HepG2 (cell line): ENCODE results near the gene PHF5A. TPM values are rescaled to one million over a fixed set of nuclear protein-coding genes. Genes with fewer than 3 reads are reported as not detected.

Experiments
- ATAC-seq: fragments of 200-7000 bp; cut with Tn5 transposase; 3 replicates; pipeline ENCODE4 v1.9.1; 2020; ENCODE audit warnings: mild to moderate bottlenecking, moderate library complexity
- BruUV-seq: library from RNA; stranded (reverse); fragments of 400-500 nt; replicated peaks from 2 replicates; lab custom pipeline; 2021; lab: Mats Ljungman, UMichigan
- CTCF ChIA-PET: fragments of 300-600 bp; formaldehyde crosslinking; extraction: SDS; loops from one replicate; lab custom pipeline; 2021; ENCODE audit warnings: low total read pairs, inconsistent platforms, low intra/inter-chr PET ratio; lab: Yijun Ruan, JAX
- POLR2A ChIA-PET: fragments of 350-600 bp; sonication (Branson Sonifier 250); formaldehyde crosslinking; loops from one replicate; lab custom pipeline; 2020; ENCODE audit warnings: antibody characterized with exemption, inconsistent platforms; lab: Yijun Ruan, JAX
- DNase-seq: peaks from one replicate; pipeline ENCODE4 v3.0.0-alpha.2; 2015; ENCODE audit warnings: low spot score
- FAIRE-seq: peaks from 3 replicates; lab custom pipeline; 2011; peaks lifted over from hg19 to GRCh38; lab: Jason Lieb, UNC
- H2AFZ ChIP-seq: one replicate; pipeline ENCODE4 v1.6.1; 2011; ENCODE audit warnings: low read length, inconsistent platforms
- H3K27ac ChIP-seq: fragments of 300-600 bp; 3 replicates; pipeline ENCODE4 v1.8.0; 2011; ENCODE audit warnings: mixed run types, mild to moderate bottlenecking, mixed read lengths, low read length, inconsistent platforms; ENCODE audit not compliant: insufficient read depth; ENCODE audit errors: extremely low read length
- H3K27me3 ChIP-seq, 2 experiments: fragments of 200-600 bp in 1 of 2; 2 replicates in 1 of 2; 3 replicates in 1 of 2; pipeline versions ENCODE4 v1.6.0 to v1.8.0; 2011; ENCODE audit warnings: low read length in 2 of 2, mild to moderate bottlenecking in 2 of 2, moderate library complexity in 2 of 2, inconsistent platforms in 1 of 2; ENCODE audit not compliant: insufficient read depth in 2 of 2, control insufficient read depth in 1 of 2
- H3K36me3 ChIP-seq, 2 experiments: fragments of 200-600 bp in 1 of 2; replicated peaks in 1 of 2; 2 replicates in 1 of 2; 3 replicates in 1 of 2; pipeline versions ENCODE4 v1.5.1 to v1.8.0; 2011; ENCODE audit warnings: low read length in 2 of 2, inconsistent platforms in 1 of 2; ENCODE audit not compliant: insufficient read depth in 2 of 2, control insufficient read depth in 1 of 2
- H3K4me1 ChIP-seq: 2 replicates; pipeline ENCODE4 v1.5.1; 2012; ENCODE audit warnings: low read length, inconsistent platforms; ENCODE audit not compliant: insufficient read depth
- H3K4me2 ChIP-seq: 2 replicates; pipeline ENCODE4 v1.6.0; 2011; ENCODE audit warnings: low read depth, low read length, inconsistent platforms
- H3K4me3 ChIP-seq, 3 experiments: fragments of 200-600 bp in 1 of 3; sonication (generic), shearing (Covaris generic) in 1 of 3; replicated peaks in 1 of 3; 2 replicates each; pipeline ENCODE4 v1.5.1; 2011 to 2016; ENCODE audit warnings: low read length in 3 of 3, inconsistent platforms in 2 of 3, low read depth in 2 of 3, mild to moderate bottlenecking in 2 of 3, control low read depth in 1 of 3, mixed read lengths in 1 of 3; ENCODE audit not compliant: insufficient read depth in 1 of 3
- H3K79me2 ChIP-seq: one replicate; pipeline ENCODE4 v1.6.1; 2011; ENCODE audit warnings: low read length, inconsistent platforms; ENCODE audit not compliant: insufficient read depth
- H3K9ac ChIP-seq: 2 replicates; pipeline ENCODE4 v1.6.0; 2011; ENCODE audit warnings: mild to moderate bottlenecking, low read depth, low read length, inconsistent platforms; ENCODE audit not compliant: insufficient read depth
- H3K9me3 ChIP-seq: 2 replicates; pipeline ENCODE4 v1.5.1; 2012; ENCODE audit warnings: mild to moderate bottlenecking, low read length
- H4K20me1 ChIP-seq: 2 replicates; pipeline ENCODE4 v1.6.0; 2011; ENCODE audit warnings: inconsistent platforms, mild to moderate bottlenecking, low read length, moderate library complexity; ENCODE audit not compliant: insufficient read depth
- MAFK ChIP-seq, 2 experiments: IDR thresholded peaks in 1 of 2; conservative IDR thresholded peaks in 1 of 2; 2 replicates each; pipeline ENCODE4 v1.6.1; 2011; ENCODE audit warnings: improper control_type of control experiment in 2 of 2, low read length in 2 of 2
- RXRB ChIP-seq: IDR thresholded peaks from 2 replicates; pipeline ENCODE4 v1.6.1; 2016; ENCODE audit warnings: borderline replicate concordance, missing genetic modification reagents, missing compliant biosample characterization
- SP5 ChIP-seq: IDR thresholded peaks from 2 replicates; pipeline ENCODE4 v1.6.1; 2016; ENCODE audit warnings: low read depth, borderline replicate concordance
- WGBS: methylation state at CpG from one replicate; pipeline ENCODE4 v1.1.6; 2017; ENCODE audit warnings: low lambda C conversion rate; 5-methylcytosine and 5-hydroxymethylcytosine counted together
- in situ Hi-C: cut with HindIII; loops from 2 replicates; pipeline ENCODE4 v1.10.0; 2017; ENCODE audit warnings: low pct_unique_long_range_greater_than_20kb; ENCODE audit not compliant: extremely low pct_ligation_motif_present
- intact Hi-C: fragments of 100-400 bp; cut with micrococcal nuclease; formaldehyde crosslinking; loops from one replicate; pipeline ENCODE4 v1.10.0; 2022; ENCODE audit not compliant: unreplicated experiment
- polyA plus RNA-seq, 8 experiments: library from polyadenylated mRNA; depleted of rRNA in 3 of 8; stranded (reverse) in 7 of 8; unstranded in 1 of 8; fragments of >200 nt; fragmentation: Illumina TruSeq in 4 of 8; extraction: Trizol in 4 of 8; gene quantifications; 2 replicates each; pipeline versions ENCODE4 v1.2.1 to v1.2.3, GENCODE V29; 2011 to 2016; ENCODE audit warnings: low read depth in 4 of 8, missing spikeins in 1 of 8, mixed read lengths in 1 of 8; ENCODE audit not compliant: insufficient read depth in 1 of 8
- total RNA-seq, 5 experiments: library from RNA; depleted of rRNA; stranded (reverse); fragments of >200 nt; fragmentation: Illumina TruSeq; extraction: Trizol; gene quantifications; 2 replicates each; pipeline ENCODE4 v1.2.3, GENCODE V29; 2016; ENCODE audit warnings: low read depth in 1 of 5

PHF5A gene
- total and polyA plus RNA-seq, 2 of the 13 experiments (the other 11 are each of a cell fraction or from before 2014, with no cell fraction given): 56.6 to 105 TPM

- POLR2A ChIA-PET: interaction anchor here (3.2 kb wide), 1 partner anchor 20 kb away, joined by 9 read pairs; the partner anchor contains the start of genes ACO2 and PHF5A
Observed at GRCh38 chr22:41488076-41488475, 19.6 kb upstream of the PHF5A start.

GRCh38 chr22:41487037-41487935 is 18.8 kb upstream of the PHF5A start:
- peak; percentile 37; the same call in 1 of the 3 replicates for ATAC-seq
- H3K9me3 ChIP-seq: no peaks in the 10 kb centered on the region
- no peak overlapping the region for H2AFZ ChIP-seq
- H3K79me2 ChIP-seq: peaks cover 76% of the 10 kb centered on the region
- POLR2A ChIA-PET: interaction anchor here (0.6 to 3.2 kb wide), 3 partner anchors 19 to 81 kb away, joined by 3 to 9 read pairs (median 3); partner anchors contain the start of genes ACO2, PHF5A and TOB2
- WGBS: 81% methylated on average over 8 of the region's 8 CpGs
- H3K4me1 ChIP-seq: peaks cover 29% of the 10 kb centered on the region
- TF ChIP-seq RXRB: no peak
- peak in 1 of 2 experiments; percentile 9; a peak in 1 of 4 replicates for TF ChIP-seq MAFK (conservative IDR thresholded peaks at IDR 0.05 in 1 of 2, IDR thresholded peaks at IDR 0.05 in 1 of 2; ENCODE audit: low read length in 2 of 2)
- TF ChIP-seq, all 625 proteins: peak for 1
- Histone ChIP-seq H4K20me1 (peaks cover 7% of the 10 kb centered on the region), H3K27me3 (no peaks in the 10 kb centered on the region), H3K4me2 (no peak overlapping the region), H3K4me3 (no peak overlapping the region), H3K9ac (no peak overlapping the region), H3K27ac (peak overlapping the region; percentile 16), H3K36me3 (no peaks in the 10 kb centered on the region; a peak in 1 of 5 replicates)
- FAIRE-seq (peak; percentile 48), DNase-seq (no peak)
- CTCF ChIA-PET: no interaction called here
- intact Hi-C loops: no loop called here
- in situ Hi-C loops: no loop called here
- BruUV-seq: no TSS peak

More at GRCh38 chr22:41488076-41488475, 19.6 kb upstream of the PHF5A start:
- ATAC-seq: no peak; the same call in 2 of the 3 replicates
- Histone ChIP-seq H3K9ac (no peak overlapping the region), H3K27ac (no peak overlapping the region), H3K36me3 (no peaks in the 10 kb centered on the region; a peak in 1 of 5 replicates), H2AFZ (no peak overlapping the region), H3K4me1 (peaks cover 29% of the 10 kb centered on the region), H4K20me1 (peaks cover 7% of the 10 kb centered on the region), H3K4me2 (no peak overlapping the region), H3K9me3 (no peaks in the 10 kb centered on the region), H3K27me3 (no peaks in the 10 kb centered on the region), H3K4me3 (no peak overlapping the region), H3K79me2 (peaks cover 71% of the 10 kb centered on the region)
- no peak for TF ChIP-seq SP5 (CRISPR knock-in tag)
- no peak for FAIRE-seq
- 95% methylated on average over 4 of the region's 4 CpGs for WGBS
- in situ Hi-C loops: no loop called here
- no TSS peak for BruUV-seq
- CTCF ChIA-PET: no interaction called here
- DNase-seq: no peak
- intact Hi-C loops: no loop called here
